Body of pancreas (tissue), 4 donors: Measurements from ENCODE around the gene PTGFRN. TPM values are rescaled to one million over a fixed set of nuclear protein-coding genes. Genes with fewer than 3 reads are reported as not detected.
"Not testable (repeated sequence)": the region's sequence is repeated elsewhere in the genome, so short reads cannot be mapped to it uniquely, and the experiment has no call there.

Experiments used
- ATAC-seq: fragments of 150-250 bp; one replicate; pipeline ENCODE4 v1.9.1; 2016
- DNase-seq, 4 donors: peaks; one replicate each; pipeline ENCODE4 v3.0.0-alpha.2; 2019
- H3K27ac ChIP-seq, 4 donors: fragments of 200-600 bp; sonication (generic); 1 replicate in 3 of 4; 2 replicates in 1 of 4; pipeline versions ENCODE4 v1.5.1 to v1.6.1; 2016 to 2019; ENCODE audit warnings: mild to moderate bottlenecking in 1 of 4, mixed read lengths in 1 of 4, moderate library complexity in 1 of 4
- H3K27me3 ChIP-seq, 2 donors: fragments of 200-600 bp; sonication (generic); one replicate each; pipeline ENCODE4 v1.6.0; 2016; ENCODE audit warnings: mild to moderate bottlenecking in 1 of 2
- H3K36me3 ChIP-seq, 2 donors: fragments of 200-600 bp; sonication (generic); replicated peaks in 1 of 2; 2 replicates each; pipeline ENCODE4 v1.5.1; 2016; ENCODE audit warnings: low read depth in 2 of 2; ENCODE audit not compliant: insufficient read depth in 1 of 2
- H3K4me1 ChIP-seq: fragments of 200-600 bp; sonication (generic); one replicate; pipeline ENCODE4 v1.6.0; 2016
- H3K4me3 ChIP-seq, 2 donors: fragments of 200-600 bp; sonication (generic); 1 replicate in 1 of 2; 2 replicates in 1 of 2; pipeline ENCODE4 v1.5.1; 2016 to 2019
- H3K9me3 ChIP-seq, 3 donors: fragments of 200-600 bp; sonication (generic); 1 replicate in 2 of 3; 2 replicates in 1 of 3; pipeline ENCODE4 v1.5.1; 2016
- CTCF ChIP-seq, 7 experiments: fragments of 450-650 bp in 4 of 7; fragments of 200-600 bp in 3 of 7; sonication (generic) in 3 of 7; IDR thresholded peaks; one replicate each; pipeline ENCODE4 v1.5.1; 2016 to 2019; ENCODE audit warnings: antibody characterized with exemption in 7 of 7
- POLR2A ChIP-seq, 3 donors: fragments of 450-650 bp; IDR thresholded peaks; one replicate each; pipeline ENCODE4 v1.6.1; 2016; ENCODE audit warnings: antibody characterized with exemption in 3 of 3, mild to moderate bottlenecking in 2 of 3
- WGBS, 2 donors: methylation state at CpG; one replicate each; pipeline ENCODE4 v1.1.5; 2017; 5-methylcytosine and 5-hydroxymethylcytosine counted together
- intact Hi-C: fragments of 100-400 bp; cut with DNase I; formaldehyde crosslinking; loops from one replicate; pipeline ENCODE4 v1.15.1; 2023
- total RNA-seq, 2 donors: library from RNA; depleted of rRNA; stranded (reverse); fragments of >200 nt; gene quantifications; one replicate each; pipeline ENCODE4 v1.1.0, GENCODE V29; 2016

Gene PTGFRN
- total RNA-seq, 2 donors from 2014 or later, result 35.0 to 76.8 TPM

GRCh38 chr1:116875391-116875790 lies 34.3 kb upstream of the PTGFRN start:
- Histone ChIP-seq H3K4me1 (peaks cover 45% of the 10 kb centered on the region), H3K36me3 (no peaks in the 10 kb centered on the region), H3K4me3 (no peak overlapping the region), H3K9me3 (no peaks in the 10 kb centered on the region), H3K27ac (no peak overlapping the region), H3K27me3 (no peaks in the 10 kb centered on the region)
- no peak for ATAC-seq
- TF ChIP-seq POLR2A (IDR thresholded peaks at IDR 0.05) (no peak), CTCF (IDR thresholded peaks at IDR 0.05) (no peak)
- DNase-seq, result no peak
- 90 to 98% methylated on average over 8 to 14 of the region's 14 CpGs for WGBS, 2 donors
- intact Hi-C loops, result no loop called here

GRCh38 chr1:116875946-116876345 lies 33.8 kb upstream of the PTGFRN start:
- intact Hi-C loops, H3K4me3 ChIP-seq, H3K36me3 ChIP-seq, H3K27me3 ChIP-seq, DNase-seq, H3K9me3 ChIP-seq, H3K27ac ChIP-seq, ATAC-seq: not testable (repeated sequence)
- WGBS, 2 donors, result 92 to 95% methylated on average over 6 of the region's 6 CpGs
- H3K4me1 ChIP-seq, result peaks cover 49% of the 10 kb centered on the region

GRCh38 chr1:116877141-116877818 lies 32.4 kb upstream of the PTGFRN start:
- DNase-seq (no peak), ATAC-seq (no peak)
- Histone ChIP-seq H3K4me3 (no peak overlapping the region), H3K27ac (peak overlapping the region in 2 of 4 donors; percentile 74 to 83), H3K4me1 (peaks cover 52% of the 10 kb centered on the region), H3K9me3 (no peaks in the 10 kb centered on the region), H3K27me3 (no peaks in the 10 kb centered on the region), H3K36me3 (no peaks in the 10 kb centered on the region)
- intact Hi-C loops, result no loop called here
- TF ChIP-seq CTCF (IDR thresholded peaks at IDR 0.05) (no peak), POLR2A (IDR thresholded peaks at IDR 0.05) (no peak)
- WGBS, 2 donors, result 50 to 83% methylated on average over 2 of the region's 2 CpGs

- intact Hi-C loops, result no loop called here
- H3K4me3 ChIP-seq, result no peak overlapping the region
- no peaks in the 10 kb centered on the region for H3K36me3 ChIP-seq
- H3K9me3 ChIP-seq, result no peaks in the 10 kb centered on the region
- no peaks in the 10 kb centered on the region for H3K27me3 ChIP-seq
- peaks cover 68% of the 10 kb centered on the region for H3K4me1 ChIP-seq
- peak in 3 of 4 donors; percentile 24 to 34 (median 34) for DNase-seq
- H3K27ac ChIP-seq, result peak overlapping the region; percentile 71 to 91 (median 78)
- TF ChIP-seq CTCF (IDR thresholded peaks at IDR 0.05), result no peak
- TF ChIP-seq POLR2A (IDR thresholded peaks at IDR 0.05), result no peak
- ATAC-seq, result no peak
- WGBS, 2 donors, result 28 to 40% methylated on average over 10 of the region's 10 CpGs
Measured at GRCh38 chr1:116878804-116879477, 30.8 kb upstream of the PTGFRN start.

- peak; percentile 55 to 68 (median 58) for DNase-seq
Measured at GRCh38 chr1:116879478-116880133, 30.1 kb upstream of the PTGFRN start.

More at GRCh38 chr1:116879478-116880133, 30.1 kb upstream of the PTGFRN start:
- Histone ChIP-seq H3K4me3 (no peak overlapping the region), H3K4me1 (peaks cover 75% of the 10 kb centered on the region), H3K36me3 (no peaks in the 10 kb centered on the region), H3K9me3 (no peaks in the 10 kb centered on the region), H3K27ac (peak overlapping the region; percentile 71 to 91 (median 78)), H3K27me3 (no peaks in the 10 kb centered on the region)
- intact Hi-C loops, result no loop called here
- TF ChIP-seq CTCF (IDR thresholded peaks at IDR 0.05), result peak in 1 of 7 experiments; percentile 4
- no peak for TF ChIP-seq POLR2A (IDR thresholded peaks at IDR 0.05)
- 46 to 51% methylated on average over 10 of the region's 10 CpGs for WGBS, 2 donors
- ATAC-seq, result peak; percentile 37
